Fibroblast of skin of left biceps (primary cell): ENCODE measurements around the gene BTC.
"Not testable (repeated sequence)": the region's sequence is repeated elsewhere in the genome, so short reads cannot be mapped to it uniquely, and the experiment has no call there.

Source experiments
- DNase-seq, 2 experiments: peaks; one replicate each; pipeline ENCODE4 v3.0.0-alpha.2; 2013; ENCODE audit warnings: low read depth in 2 of 2

Gene BTC, protein sequence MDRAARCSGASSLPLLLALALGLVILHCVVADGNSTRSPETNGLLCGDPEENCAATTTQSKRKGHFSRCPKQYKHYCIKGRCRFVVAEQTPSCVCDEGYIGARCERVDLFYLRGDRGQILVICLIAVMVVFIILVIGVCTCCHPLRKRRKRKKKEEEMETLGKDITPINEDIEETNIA

DNA sequence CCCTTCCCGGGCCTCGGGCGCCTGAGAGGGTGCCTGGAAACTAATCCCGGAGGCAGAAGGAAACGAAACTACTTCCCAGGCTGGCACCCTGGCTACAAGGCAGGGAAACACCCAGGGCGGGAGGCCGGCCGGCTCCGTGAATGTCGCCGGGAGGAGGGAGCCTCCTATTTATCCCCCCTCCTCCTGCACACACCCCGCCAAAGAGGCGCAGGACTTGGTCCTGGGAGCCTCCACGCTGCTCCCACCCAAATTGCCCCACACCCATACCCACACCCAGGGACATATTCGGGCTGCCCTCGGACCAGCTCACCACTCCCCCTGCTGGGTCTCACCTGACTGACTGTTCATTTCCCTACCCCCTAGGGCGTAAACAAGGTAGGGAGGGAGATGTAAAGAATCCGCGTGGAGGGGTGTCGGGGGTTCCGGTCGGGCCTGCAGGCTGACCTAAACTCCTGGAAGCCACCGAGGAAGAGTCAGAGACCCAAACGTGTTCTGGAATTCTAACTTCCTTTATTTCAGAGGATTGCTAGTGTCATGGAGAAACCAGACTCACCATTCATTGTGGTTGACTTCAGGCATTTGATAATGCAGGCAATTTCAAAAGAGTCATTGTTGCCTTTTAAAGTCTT is at the start of gene BTC:
TSS of gene BTC (minus strand) at position 142 of the 629 bp plus-strand sequence. CDS start 198 bp downstream, outside the sequence.
- no peak for DNase-seq

DNA sequence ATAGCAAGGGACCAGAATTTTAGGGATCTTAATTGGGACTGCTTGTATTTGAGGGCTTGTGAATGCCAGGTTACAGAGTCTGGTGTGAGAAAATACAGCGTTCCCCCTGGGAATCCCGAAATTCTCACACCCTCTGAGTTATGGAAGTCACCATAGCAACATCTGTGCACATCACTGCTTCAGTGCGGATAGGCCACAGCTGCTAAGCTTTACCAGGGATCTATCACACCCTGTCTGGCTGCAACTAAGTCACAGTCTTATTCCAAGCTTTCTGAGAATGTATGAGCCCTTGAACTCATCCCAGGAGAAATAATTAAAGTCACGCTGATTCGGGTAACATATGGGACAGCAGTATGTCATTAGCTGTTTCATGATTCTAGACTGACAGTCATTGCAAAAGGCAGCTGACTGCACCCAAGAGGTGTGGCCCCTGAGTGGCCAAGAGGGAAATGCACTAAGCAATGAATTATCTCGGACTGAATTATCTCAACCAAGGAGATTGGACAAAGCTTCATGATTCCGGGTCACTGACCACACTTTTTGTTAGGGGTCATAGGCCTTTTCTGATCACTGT is 46.7 kb upstream of the BTC start:
- no peak for DNase-seq

DNA sequence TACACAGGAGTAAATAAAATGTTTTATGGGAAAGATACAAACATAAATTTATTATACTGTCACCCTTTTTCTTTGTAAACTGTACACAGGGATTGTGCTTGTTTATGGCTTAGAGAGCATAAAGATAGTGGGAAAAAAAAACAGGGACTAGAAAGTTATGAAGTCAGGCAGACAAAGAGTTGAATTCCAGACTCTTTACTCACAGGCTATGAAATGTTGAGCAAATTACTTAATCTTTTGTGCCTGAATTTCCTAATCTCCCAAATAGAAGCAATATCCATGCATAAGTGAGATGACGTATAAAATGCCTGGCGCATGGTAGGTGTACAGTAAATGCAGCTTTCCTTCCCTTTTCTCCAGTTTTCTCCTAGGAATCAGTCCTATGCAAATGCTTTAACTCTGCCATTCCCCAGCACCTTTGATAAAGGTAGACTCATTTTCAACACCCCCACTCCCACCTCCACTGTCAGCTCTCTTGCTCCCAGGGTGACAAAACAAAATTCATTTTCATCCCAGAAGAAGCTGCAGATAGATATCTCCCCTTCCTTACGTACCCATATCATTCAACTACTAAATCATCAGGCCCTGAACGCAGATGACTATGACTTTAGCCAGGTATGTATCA is 44.5 kb upstream of the BTC start:
- DNase-seq = peak in 1 of 2 experiments; percentile 1

DNA sequence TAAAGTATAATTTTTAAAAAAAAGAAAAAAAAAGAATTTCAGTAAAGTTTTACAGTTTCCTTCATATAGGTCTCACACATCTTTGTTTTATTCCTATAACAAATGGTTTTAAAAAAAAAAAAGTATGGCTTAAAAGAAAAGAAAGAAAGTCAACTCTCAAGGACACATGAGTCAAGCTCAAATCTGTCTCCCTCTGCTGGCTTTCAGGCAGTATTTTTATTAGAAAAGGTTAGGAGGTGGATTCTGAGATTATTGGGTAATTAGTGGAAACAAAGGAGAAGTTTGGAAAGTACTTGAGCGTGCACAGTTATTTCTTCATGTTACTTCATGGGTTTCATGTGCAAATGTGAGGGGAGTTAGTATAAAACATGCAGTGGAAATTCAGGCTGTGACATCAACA is 36.6 kb upstream of the BTC start:
- no peak for DNase-seq

DNA sequence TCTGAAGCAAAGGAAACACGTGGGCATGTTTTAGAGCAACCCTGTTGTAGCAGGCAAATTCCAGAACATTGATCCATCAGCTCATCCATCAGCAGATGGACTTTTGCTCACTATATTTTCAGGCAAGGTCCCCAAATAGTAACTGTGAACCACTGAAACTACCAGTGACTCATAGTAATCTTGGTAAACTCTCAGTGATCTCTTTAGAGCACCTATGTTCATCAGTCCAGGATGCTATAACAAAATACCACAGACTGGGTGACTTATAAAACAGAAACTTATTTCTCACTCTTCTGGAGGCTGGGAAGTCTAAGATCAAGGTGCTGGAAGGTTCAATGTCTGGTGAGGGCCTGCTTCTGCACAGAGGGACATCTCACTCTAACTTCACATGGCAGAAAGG is 28.9 kb upstream of the BTC start:
- DNase-seq = no peak

DNA sequence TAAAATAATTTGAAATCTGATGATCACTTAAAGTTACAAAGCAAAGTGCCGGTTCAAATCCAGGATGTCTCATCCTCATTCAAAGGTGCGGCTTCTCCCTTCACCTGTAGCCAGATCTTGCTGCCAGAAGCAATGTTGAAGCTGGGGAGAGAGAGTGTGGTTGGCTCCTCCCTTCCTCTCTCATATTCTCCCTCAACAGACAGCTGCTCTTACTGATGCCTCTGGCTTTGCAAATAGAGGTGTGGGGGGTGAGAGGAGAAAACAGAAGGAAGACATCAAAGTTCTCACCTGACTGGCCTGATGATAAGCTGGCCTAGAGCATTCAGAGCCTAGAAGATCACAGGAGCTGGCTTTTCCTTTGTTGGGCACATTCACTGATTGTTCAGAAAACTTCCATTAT is 28.3 kb upstream of the BTC start:
- DNase-seq = no peak

DNA sequence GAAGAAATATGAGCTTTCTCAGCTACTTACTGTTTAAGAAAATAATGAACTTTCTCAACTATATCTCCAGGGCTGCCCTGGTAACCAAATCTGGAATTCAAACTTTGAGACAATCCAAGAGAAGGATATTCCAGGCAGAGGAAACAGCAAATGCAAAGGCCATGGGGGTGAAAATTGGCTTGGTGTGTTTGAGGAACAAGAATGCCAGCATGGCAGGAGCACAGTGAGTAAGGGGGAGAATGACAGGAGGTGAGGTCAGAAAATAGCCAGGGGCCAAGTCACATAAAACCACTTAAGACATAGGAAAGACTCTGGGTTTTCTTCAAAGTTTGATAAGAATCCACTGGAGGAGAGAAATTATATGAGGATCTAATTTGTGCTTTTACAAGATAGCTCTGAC is 27.2 kb upstream of the BTC start:
- no peak for DNase-seq

DNA sequence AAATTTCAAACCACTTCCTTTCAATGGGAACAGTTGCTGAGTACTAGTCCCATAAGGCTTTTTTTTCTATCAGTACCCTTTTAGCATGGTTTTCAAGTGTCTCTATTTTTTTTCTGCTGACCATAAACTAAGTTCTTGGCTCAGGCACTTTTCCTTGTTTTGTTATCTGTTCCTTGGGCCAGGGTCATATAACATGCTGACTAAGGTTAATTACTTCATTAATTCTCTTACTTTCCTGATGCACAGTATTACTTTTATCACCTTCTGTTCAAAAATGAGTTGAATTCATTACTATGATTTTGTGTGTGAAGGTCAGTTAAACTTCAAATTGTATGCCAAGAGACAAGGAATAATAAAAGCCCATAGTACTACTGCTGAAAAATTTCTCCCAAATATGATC is 19.7 kb upstream of the BTC start:
- no peak for DNase-seq

DNA sequence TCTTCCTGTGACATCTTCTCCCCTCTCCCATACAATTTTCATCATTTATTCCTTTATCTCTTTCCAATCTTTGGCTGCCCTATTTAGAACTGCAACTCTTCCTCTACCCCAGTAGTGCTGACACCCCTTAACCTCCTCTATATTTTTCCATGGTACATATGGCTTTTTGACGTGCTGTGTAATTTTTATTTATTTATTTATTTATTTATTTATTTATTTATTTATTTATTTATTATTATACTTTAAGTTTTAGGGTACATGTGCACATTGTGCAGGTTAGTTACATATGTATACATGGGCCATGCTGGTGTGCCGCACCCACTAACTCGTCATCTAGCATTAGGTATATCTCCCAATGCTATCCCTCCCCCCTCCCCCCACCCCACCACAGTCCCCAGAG is 17.7 kb upstream of the BTC start:
- DNase-seq = not testable (repeated sequence)

DNA sequence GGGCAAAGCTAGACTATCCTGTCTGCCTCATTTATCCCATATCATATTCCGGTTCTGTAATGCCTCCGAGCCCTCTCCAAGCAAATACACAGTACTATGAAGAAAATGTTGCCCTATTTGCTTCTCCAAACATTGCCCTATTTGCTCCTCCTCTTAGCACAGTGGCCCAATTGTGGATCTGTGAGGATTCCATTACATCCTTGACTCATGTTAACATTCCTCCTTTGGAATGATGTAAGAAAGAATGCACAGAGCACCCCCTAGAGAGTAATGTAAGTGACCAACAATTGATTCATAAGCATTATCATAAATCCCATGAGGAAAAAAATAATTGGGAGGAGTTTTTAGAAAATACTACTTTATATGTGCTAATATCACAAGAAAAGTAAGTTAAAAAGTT is 11.3 kb upstream of the BTC start:
- DNase-seq = peak; percentile 34 to 39

DNA sequence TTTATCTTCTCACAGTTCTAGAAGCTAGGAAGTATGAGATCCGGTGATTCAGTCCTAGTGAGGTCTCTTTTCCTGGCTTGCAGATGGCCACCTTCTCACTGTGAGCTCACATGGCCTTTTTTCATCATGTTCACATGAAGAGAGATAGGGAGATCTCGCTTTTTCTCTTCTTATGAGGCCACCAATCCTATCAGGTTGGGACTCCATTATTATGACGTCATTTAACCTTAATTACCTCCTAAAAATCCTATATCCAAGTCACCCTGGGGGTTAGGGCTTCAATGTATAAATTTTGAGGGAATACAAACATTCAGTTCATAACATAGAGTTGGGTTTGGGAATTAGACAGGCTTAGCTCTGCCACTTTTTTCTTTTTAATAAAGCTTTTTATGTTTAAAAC is 6.0 kb upstream of the BTC start:
- DNase-seq = no peak

DNA sequence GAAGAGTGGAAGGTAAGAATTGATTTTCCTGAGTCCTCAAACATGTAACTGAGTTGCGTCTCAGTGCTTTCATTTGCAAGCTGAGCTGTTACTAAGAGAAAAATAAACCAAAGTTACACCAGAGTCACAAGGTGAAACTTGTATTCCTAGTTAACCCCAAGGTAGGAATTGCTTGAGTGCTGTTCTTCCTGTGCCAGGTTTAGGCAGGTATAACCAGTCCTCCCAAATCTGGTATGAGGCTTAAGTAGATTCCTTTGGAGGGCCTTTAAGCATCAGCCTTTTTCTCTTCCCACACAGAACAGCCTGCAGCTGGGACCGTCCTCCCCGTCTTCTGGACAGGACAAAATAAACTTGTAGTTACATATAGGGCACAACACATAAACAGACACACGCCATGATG is 2.3 kb upstream of the BTC start:
- no peak for DNase-seq

DNA sequence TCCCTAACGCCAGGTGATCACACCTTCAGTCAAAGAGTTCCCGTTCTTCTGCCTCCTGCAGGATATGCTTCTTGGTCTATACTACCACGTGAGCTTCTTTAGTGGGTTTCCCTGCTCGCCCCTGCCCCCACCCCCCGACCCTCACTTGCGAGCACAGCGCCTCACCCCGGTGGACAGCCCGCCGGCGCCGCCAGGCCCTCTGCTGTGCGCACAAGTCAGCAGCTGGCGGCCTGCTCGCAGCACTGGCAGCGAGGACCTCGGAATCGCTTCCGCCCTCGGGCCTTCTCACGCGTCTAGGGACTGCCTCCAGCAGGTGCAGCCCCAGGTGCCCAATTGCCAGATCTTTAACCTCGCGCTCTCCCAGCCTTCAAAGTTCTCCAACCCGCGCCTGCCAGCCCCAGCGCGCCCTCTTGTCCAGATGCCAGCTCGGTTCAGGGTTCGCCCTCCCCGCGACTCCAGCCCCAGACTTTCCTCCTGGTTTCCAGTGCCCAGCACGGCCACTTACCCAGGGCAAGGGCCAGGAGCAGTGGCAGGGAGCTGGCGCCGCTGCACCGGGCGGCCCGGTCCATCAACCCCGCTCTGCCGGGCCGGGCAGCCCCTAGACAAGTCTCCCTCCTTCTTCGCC is 454 bp downstream of the BTC start:
- no peak for DNase-seq

DNA sequence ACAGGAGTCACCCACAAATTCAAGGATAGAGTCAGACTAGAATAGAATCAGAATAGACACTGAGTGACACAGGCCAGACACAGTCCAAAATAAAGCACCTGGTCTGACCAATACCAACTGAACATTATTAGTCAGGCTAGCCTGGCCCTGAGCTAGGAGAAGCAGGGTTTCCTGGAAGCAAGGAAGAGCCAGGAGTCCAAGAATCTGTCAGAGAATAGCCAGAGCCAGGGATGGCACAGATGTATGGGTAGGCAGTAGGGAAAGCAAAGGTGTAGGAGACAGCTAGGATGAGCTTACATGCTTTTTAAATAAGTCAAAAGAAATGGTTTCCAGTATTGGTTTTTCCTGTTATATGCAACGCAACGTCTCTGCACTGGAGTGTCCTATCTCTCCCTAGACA is 3.7 kb downstream of the BTC start:
- DNase-seq = no peak

DNA sequence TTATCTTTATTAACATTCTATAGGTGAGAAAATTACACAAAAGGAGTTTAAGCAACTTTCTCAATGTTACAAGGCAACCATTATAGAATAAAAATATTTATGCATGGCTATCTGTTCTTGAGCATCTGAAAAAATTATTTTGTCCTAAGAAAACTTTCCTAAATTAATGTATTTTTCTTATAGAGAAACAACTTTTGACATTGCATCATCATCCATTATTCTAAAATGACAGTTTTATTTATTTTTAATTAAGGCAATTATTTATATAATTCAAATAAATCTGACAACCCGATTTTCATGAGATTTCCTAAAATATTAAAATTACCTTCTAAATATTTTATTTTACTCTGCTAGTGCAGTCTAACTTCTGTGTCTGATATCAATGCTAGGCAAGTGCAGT is 4.8 kb downstream of the BTC start:
- DNase-seq = no peak

DNA sequence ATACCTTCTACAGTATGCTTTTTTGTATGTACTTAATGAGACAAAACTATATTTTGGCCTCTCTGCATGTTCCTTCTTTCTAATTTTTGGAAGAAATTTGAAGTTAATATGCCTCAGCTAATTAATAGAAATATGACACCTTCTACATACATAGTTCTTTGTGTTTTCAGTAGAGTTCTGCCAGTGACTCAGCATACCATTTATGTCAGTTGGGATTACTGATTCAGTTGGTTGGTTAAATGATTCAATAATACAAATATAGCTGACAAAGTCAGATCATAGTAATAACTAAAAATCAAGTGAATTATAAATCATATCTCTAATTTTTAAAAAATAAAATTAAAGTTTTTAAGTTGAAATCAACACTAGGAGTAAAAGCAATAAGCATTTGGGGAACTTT is 16.8 kb downstream of the BTC start:
- no peak for DNase-seq

DNA sequence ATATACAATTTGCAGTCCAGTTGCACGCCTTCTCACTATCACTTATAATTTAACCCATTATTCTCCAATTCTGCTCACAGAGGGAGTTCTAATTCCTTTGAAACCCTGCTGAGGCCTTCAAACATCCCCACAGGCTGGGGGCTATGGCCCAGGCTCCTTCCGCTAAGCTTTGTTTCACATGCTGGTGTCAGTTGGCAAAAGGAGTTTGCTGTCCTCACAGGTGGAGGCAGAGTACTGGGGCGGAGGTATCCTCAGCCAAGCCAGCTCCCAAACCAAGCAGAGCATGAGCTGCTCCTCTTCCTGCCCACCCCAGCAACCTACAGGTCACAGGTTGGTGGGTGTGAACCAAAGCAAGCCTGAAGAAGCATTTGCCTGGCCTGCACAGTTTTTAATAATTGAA is 21.5 kb downstream of the BTC start:
- no peak for DNase-seq

DNA sequence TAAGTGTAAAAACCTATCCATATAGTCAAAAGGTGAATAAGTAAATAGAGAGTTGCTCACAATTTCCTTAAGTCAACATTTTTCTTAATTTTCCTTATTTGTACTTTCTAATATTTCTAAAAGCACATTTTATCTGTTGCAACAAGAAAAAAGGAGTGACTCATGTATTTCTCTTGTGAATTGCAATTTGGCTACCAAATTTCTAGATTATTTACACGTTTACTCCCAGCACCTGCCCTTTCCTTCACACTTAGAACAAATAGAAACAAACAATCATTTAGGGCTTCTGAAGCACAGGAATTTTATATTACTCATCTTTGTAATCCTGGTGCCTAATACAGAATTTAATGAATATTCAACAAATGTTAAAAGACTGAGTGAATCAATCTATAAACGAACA is 22.2 kb downstream of the BTC start:
- no peak for DNase-seq

DNA sequence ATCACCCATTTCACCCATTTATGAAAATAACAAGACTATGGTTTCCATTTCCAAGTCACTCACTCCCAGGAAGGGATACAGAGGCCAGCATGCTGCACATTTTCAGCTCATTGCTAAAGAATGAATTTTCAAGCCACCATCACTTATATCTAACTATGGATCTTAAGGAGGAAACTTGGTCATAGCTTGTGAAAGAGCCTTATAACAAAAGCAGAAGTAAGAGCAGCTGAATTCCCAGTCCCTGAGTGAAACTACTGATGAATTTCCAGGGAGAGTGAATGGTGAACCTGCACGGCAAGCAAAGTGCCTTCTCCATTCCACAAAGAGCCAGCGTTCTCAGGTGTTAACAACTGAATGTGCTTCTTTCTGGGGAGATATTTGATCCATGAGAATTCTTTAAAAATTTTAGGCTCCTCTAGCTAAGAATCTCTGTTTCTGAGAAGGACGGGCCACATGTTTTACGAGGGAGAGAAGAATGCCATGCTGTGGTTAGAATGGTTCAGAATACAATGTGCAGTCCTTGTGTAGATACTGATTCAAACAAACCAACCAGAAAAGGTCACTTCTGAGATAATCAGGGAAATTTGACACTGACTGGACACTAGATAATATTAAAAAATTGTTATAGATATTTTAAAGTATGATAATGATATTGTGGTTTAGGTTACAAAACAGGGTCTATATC is 24.0 kb downstream of the BTC start:
- DNase-seq = no peak

DNA sequence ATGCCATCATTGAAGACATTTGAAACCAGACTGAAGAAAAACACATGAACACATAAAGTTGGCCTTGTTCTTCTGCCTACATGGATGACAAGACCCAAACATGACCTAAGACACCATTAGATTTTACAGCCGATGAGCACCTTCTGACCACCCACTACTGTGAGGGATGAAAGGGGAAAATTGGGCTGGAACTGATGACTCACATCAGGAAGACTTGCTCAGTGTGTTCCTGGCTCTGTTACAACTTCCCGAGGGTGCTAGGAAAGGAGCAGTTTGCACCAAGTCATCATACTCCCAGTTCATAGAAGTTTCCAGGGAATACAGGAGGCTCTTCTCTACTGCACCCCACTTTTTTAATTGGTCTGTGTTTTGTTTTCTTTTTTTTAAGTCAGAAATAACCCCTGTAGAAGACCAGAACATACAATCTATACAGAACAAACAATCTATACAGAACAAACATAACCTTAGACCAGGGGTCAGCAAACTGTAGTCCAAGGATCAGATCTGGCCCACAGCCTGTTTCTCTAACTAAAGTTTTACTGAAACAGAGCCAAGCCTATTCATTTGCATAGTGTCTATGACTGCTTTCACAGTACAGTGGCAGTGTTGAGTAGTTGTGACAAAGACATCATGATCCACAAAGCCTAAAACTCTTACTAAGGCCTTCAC is 25.3 kb downstream of the BTC start:
- no peak for DNase-seq

DNA sequence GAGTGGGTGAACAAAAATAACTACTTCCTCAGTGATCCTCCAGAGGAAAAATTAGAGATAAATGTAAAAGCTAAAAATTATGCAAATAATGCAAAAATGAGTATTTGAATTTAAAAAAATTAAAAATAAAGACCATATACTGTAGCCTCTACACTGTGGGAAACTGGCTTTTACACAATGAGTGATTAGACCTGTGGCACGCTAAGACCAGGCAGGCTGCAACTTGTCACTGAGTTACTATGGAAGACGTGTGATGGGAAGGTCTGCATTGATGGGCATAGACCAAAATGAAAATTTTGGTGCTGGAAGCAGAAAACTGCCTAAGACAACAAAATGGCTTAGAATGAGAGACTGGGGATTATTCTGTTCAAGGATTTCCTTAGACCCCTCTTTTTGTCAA is 30.2 kb downstream of the BTC start:
- no peak for DNase-seq
